ENCODE data around the gene FEZF2. TPM values are rescaled to one million over a fixed set of nuclear protein-coding genes. Genes with fewer than 3 reads are reported as not detected.

Gene FEZF2
- not detected in 2 replicates for total RNA-seq (2016; rRNA removed; fragmentation: Illumina TruSeq; extraction: Trizol)
- not detected in 2 replicates for total RNA-seq (2016; cell fraction: cytosol; rRNA removed; fragmentation: Illumina TruSeq; extraction: Trizol; ENCODE audit: low read depth)
- total RNA-seq (2016; cell fraction: insoluble cytoplasmic fraction; rRNA removed; fragmentation: Illumina TruSeq; extraction: Trizol) = not detected in 2 replicates
- total RNA-seq (2016; cell fraction: membrane; rRNA removed; fragmentation: Illumina TruSeq; extraction: Trizol) = not detected in 2 replicates
- not detected in 2 replicates for total RNA-seq (2016; cell fraction: nucleus; rRNA removed; fragmentation: Illumina TruSeq; extraction: Trizol)
- not detected in 2 replicates for polyA plus RNA-seq (2011; rRNA removed)
- not detected in 2 replicates for polyA plus RNA-seq (2011; cell fraction: cytosol; rRNA removed)
- not detected in 2 replicates for polyA plus RNA-seq (2011; cell fraction: nucleus; rRNA removed)
- not detected in 2 replicates for polyA plus RNA-seq (2012)
- polyA plus RNA-seq (2016; cell fraction: cytosol; fragmentation: Illumina TruSeq; extraction: Trizol; ENCODE audit: low read depth) = not detected in 2 replicates
- polyA plus RNA-seq (2016; cell fraction: insoluble cytoplasmic fraction; fragmentation: Illumina TruSeq; extraction: Trizol; ENCODE audit: low read depth) = not detected in 2 replicates
- polyA plus RNA-seq (2016; cell fraction: membrane; fragmentation: Illumina TruSeq; extraction: Trizol; ENCODE audit: low read depth) = not detected in 2 replicates
- polyA plus RNA-seq (2016; cell fraction: nucleus; fragmentation: Illumina TruSeq; extraction: Trizol; ENCODE audit: insufficient read depth, low read depth) = not detected in 2 replicates
- not detected in 2 replicates for polyA minus RNA-seq (2011; rRNA and poly(A)+ RNA removed; ENCODE audit: low replicate concordance)
- not detected in 2 replicates for polyA minus RNA-seq (2011; cell fraction: cytosol; rRNA and poly(A)+ RNA removed)
- not detected in 2 replicates for polyA minus RNA-seq (2011; cell fraction: nucleus; rRNA and poly(A)+ RNA removed)
- Bru-seq, nascent RNA = not detected
- BruChase-seq, experiment 1, labeled RNA remaining after a 6-hour chase = not detected
- BruChase-seq, experiment 2, labeled RNA remaining after a 2-hour chase = not detected
- long read RNA-seq, experiment 1 = 0 reads
- long read RNA-seq, experiment 2 = 0 reads

- H3K79me2 ChIP-seq (ENCODE audit: insufficient read depth, low read length) = no peaks in the 10 kb centered on the region
- no TSS peak for BruUV-seq (replicated peaks)
- no peak within 1 kb of the TSS for H2AFZ ChIP-seq (ENCODE audit: low read length)
- H3K9me3 ChIP-seq (ENCODE audit: low read length) = no peaks in the 10 kb centered on the region
- POLR2A ChIA-PET = no interaction called here
- FAIRE-seq (no peak), ATAC-seq (no peak), DNase-seq (ENCODE audit: low spot score) (no peak)
- no peaks in the 10 kb centered on the region for H3K4me1 ChIP-seq (ENCODE audit: insufficient read depth, low read length)
- no peaks in the 10 kb centered on the region for H3K36me3 ChIP-seq (replicated peaks in 1 of 2; ENCODE audit: control insufficient read depth in 1 of 2, insufficient read depth in 2 of 2, low read length in 2 of 2)
- H3K4me2 ChIP-seq (ENCODE audit: low read depth, low read length) = no peak within 1 kb of the TSS
- TF ChIP-seq ZNF230 (CRISPR knock-in tag; IDR thresholded peaks at IDR 0.05) = no peak
- no peak for TF ChIP-seq TRIM22 (IDR thresholded peaks at IDR 0.05)
- no peak for TF ChIP-seq ZNF160 (CRISPR knock-in tag; IDR thresholded peaks at IDR 0.05)
- no peak for TF ChIP-seq ZNF44 (CRISPR knock-in tag; IDR thresholded peaks at IDR 0.05)
- no peak for TF ChIP-seq MIER3 (CRISPR knock-in tag; IDR thresholded peaks at IDR 0.05; ENCODE audit: borderline replicate concordance)
- TF ChIP-seq ZNF530 (CRISPR knock-in tag; IDR thresholded peaks at IDR 0.05; ENCODE audit: low read depth) = no peak
- WGBS (ENCODE audit: low lambda C conversion rate) = 45% methylated on average over 28 of the region's 28 CpGs
- in situ Hi-C loops (cut with HindIII; ENCODE audit: extremely low pct_ligation_motif_present, low pct_unique_long_range_greater_than_20kb) = no loop called here
- intact Hi-C loops (cut with micrococcal nuclease; ENCODE audit: unreplicated experiment) = no loop called here
- H3K9ac ChIP-seq (ENCODE audit: insufficient read depth, low read depth, low read length) = no peak within 1 kb of the TSS
- H3K27ac ChIP-seq (ENCODE audit: extremely low read length, insufficient read depth, low read length) = no peak within 1 kb of the TSS
- H4K20me1 ChIP-seq (ENCODE audit: insufficient read depth, low read length) = no peaks in the 10 kb centered on the region
- H3K27me3 ChIP-seq (ENCODE audit: control insufficient read depth in 1 of 2, insufficient read depth in 2 of 2, low read length in 2 of 2) = peaks cover 7 to 67% of the 10 kb centered on the region in 2 experiments
- H3K4me3 ChIP-seq (replicated peaks in 1 of 3; ENCODE audit: insufficient read depth in 1 of 3, low read depth in 2 of 3, low read length in 3 of 3) = no peak within 1 kb of the TSS
- CTCF ChIA-PET (ENCODE audit: low intra/inter-chr PET ratio, low total read pairs) = no interaction called here
These were observed at the start of gene FEZF2 for GRCh38 chr3:62373215-62373614. Gene FEZF2 (minus strand): TSS chr3:62373550. CDS start chr3:62372868, 682 bp downstream.
